ENCODE results near the gene LCN12.

Gene LCN12

DNA sequence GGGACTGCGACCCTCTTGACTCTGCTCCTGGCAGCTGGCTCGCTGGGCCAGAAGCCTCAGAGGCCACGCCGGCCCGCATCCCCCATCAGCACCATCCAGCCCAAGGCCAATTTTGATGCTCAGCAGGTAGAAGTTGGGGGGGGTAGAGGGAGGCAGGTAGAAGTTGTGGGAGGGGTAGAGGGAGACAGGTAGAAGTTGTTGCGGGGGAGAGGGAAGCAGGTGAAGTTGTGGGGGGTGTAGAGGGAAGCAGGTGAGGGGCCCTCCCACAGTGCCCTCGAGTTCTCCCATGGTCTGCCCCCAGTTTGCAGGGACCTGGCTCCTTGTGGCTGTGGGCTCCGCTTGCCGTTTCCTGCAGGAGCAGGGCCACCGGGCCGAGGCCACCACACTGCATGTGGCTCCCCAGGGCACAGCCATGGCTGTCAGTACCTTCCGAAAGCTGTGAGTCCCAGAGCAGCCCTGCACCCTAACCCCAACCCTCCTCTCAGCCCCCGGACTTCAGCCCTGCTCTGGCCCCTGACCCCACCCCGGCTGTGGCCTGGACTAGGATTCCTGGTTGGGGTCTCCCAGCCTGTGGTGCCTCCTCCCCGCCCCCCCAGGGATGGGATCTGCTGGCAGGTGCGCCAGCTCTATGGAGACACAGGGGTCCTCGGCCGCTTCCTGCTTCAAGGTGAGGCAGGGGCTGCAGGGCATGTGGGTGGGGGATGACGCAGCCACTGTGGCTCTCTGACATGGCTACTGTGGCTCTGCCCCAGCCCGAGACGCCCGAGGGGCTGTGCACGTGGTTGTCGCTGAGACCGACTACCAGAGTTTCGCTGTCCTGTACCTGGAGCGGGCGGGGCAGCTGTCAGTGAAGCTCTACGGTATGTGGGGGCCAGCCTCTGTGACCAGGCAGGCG is 6.5 kb upstream of the LCN12 start:
- DNase-seq: no peak

DNA sequence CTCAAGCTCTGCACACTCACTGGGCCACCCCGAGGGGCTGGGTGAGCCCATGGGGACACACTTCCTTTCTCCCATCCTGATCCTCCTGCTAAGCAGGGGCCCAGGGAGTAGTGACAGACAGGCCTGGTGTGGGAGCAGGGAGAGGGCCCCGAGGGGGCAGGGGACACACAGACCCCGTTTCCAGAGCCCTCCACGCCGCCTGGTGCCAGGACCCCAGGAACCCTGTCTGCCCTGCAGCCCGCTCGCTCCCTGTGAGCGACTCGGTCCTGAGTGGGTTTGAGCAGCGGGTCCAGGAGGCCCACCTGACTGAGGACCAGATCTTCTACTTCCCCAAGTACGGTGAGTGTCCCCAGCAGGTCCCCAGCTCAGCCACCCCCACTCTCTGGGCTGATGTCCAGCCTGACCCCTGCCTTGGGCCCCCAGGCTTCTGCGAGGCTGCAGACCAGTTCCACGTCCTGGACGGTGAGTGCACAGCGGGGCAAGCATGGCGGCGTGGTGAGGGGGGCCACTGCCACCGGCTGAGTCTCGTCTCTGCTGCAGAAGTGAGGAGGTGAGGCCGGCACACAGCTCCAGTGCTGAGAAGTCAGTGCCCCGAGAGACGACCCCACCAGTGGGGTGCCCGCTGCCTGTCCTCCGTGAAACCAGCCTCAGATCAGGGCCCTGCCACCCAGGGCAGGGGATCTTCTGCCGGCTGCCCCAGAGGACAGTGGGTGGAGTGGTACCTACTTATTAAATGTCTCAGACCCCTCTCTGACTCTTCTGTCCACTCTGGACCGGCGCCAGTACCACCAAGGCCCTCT is 5.6 kb upstream of the LCN12 start:
- no peak for DNase-seq

DNA sequence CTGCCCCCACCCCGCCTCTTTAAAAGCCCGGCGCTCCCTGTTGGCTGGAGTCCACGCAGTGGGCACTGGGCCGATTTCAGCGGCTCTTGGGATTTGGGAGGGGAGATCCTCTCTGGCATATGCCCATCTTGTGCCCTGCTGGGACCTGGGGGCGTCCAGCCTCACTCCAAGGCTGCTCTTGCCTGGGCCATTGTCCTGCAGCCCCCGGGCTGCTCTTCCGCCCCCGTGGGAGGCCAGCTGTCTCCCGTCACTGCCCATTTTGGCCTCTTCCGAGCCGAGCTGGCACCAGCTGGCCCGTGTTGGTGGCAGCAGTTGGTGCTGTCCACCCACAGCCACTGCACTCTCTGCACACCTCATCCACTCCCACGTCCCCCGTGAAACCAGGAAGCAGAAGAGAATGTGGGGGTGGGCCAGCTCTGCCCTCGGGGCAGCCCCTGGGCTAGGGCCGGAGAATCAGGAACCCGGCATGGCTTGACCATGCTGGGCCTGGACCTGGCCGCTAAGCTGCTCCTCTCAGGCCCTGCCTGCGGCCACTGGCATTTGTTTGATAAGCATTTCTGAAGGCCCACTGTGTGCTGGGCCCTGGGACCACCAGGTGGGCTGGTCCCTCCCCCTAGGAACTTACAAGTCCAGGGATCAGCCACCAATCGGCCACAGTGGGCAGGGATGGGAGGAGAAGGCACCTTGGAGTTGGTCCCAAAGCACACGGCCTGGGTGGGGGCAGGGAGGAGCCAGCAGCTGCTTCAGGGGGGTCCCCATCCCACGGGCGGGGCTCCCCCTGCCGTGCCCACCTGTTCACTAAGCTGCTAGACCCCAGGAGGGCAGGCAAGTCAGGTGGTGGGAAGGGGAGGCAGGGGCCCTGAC is 4.8 kb upstream of the LCN12 start:
- DNase-seq: no peak

DNA sequence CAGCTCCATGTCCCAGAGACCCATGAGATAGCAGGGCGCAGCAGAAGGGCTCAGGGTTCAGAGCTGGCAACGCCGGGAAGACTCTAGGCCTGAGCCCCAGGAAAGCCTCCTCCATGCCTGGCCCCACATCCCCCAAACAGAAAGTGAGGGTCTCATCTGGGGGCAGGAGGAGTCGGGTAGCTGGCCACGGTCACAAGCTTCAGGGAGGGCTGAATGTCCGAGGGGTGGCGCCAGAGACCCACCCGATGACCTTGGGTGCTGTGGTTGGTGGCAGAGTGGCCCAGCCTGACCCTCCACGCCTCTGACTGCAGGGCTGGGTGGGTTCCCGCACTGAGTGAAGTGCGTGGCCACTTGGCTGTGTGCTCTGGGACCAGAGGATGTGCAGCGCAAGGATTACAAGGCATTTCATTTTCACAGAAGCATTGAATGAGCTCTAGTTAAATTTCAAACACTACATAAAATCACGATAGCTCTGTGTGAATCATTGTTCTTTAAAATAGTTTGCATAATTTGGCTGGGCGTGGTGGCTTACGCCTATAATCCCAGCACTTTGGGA is 4.0 kb upstream of the LCN12 start:
- DNase-seq: no peak

DNA sequence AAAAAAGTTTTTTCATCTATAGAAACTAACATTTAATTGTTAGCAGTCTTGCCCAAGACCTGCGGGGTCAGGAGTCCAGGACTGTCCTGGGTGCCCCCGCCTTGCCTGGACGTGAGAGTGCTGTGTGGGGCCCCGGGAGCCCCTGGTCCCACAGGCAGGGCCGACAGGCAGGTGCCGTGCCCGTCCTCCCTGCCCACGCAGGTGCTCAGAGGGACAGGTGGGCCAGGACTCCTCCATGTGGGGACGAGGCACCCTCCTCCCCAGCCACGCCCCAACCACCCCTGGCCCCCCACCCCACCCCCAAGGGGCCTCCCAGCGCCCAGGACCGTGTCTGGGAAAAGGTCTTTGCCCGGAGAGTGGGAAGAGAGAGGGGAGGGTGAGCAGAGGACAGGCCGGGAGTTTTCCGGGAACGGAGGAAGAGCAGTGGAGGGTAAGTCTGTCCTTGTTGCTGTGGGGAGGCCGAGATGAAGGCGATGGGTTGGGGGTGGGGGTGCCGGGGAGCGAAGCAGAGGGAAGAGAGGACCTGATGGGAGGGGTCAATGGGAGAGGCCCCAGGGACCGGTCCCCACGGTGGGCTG is 2.7 kb upstream of the LCN12 start:
- DNase-seq: no peak

DNA sequence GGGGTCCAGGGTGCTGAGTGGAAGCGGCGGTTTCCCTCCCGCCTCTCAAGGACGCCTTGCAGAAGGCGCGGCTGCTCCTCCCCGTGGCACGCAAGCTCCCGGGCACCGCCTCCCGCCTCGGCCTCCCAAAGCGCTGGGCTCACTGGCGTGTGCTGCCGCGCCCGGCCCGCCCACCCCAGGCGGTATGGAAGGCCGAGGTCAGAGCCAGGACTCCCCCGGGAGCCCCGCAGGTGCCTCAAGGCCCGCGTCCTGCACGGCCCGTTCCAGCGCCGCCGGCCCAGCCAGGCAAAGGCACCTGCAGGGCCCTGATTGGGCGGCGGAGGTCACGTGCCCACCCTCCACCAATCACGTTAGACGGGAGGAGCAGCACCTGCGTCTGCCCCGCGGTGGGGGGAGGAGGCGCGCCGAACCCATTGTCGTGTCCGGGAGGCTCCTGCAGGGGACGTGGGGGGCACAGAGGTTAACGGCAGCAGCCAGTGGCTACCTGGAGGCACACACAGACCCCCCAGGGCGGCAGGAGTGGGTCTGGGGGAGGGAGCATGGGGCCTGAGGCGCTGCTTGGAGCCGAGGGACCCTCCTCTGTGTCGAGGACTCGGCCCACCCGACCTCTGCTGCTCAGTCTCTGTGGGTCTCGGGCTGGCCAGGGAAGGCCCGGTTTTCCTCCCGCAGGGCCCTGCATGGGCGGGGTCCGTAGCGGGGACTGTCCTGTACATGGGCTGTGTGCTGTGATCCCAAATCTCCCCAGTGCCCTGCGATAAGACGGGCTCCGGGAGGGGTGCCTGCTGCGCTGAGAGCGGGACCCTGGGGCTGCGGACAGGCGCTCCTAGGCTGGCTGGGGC is 2.0 kb upstream of the LCN12 start:
- peak; percentile 41 for DNase-seq

DNA sequence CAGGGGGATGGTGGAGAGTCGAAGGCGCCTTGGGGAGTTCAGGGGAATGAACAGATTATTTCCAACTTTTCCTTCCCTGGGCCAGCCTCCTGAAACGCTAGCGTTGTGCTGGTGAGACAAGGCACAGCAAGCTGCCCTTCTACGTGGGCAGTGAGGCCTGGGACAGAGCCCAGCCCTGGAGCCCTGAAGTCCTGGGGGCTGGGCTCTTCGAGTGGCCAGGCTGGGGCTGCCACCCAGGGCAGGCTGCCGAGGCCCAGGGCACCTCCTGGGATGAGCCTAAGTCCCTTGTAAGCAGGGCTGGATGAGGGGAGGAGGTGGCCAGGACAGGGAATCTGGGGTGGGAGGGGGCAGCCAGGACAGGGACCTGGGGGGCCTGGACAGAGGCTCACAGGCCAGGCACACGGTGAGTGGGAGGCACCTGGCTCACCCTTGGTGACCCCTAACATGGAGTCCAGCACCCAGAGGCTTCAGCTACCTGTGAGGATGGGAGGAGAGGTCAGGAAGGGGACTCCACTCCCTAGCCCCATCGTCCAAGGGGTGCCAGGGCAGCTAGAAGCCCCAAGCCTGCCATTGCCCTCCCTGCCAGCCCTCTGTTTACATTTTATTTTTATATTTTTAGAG is 1.3 kb upstream of the LCN12 start:
- DNase-seq: no peak

DNA sequence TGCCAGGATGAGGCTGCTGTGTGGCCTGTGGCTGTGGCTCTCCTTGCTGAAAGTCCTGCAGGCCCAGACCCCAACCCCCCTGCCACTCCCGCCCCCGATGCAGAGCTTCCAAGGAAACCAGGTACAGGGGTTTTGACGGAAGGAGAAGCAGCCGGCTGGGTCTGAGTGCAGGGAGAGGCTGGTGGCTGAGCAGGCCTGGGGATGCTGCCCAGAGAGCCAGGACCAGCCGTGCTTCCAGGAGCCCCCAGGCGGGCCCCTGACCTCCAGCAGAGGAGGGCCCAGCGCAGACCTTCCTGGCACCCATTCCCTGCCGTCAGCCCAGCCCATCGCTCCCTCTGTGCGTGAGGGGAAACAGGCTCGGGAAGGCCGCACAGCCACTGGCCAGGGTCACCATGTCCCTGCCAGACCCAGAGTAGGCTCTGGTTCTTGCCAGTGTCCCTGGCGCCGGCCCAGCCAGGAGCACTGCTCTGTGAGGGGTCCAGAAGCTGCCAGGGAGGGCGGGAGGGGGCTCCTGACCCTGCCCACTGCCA is 313 bp downstream of the LCN12 start:
- no peak for DNase-seq

DNA sequence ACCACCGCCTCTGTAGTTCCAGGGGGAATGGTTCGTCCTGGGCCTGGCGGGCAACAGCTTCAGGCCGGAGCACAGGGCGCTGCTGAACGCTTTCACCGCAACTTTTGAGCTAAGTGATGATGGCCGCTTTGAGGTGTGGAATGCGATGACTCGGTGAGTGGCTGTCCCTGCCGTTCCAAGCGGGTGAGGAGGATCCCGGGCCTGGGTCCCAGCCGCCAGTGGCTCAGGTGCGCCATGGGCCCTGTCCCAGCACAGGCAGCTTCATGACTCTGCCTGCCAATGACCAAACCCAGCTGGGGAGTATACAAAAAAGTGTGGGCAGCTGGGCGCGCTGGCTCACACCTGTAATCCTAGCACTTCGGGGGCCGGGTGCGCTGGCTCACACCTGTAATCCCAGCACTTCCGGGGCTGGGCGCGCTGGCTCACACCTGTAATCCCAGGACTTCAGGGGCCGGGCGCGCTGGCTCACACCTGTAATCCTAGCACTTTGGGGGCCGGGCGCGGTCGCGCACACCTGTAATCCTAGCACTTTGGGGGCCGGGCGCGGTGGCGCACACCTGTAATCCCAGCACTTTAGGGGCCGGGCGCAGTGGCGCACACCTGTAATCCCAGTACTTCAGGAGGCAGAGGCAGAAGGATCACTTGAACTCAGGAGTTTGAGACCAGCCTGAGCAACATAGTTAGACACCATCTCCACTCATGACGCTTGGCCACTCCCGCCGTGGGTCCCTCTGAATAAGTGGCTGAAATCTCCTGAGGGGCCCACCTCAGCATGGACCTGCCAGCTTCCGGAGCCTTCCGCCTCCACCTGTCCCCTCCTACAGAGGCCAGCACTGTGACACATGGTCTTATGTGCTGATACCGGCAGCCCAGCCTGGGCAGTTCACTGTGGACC is 1.1 kb downstream of the LCN12 start:
- DNase-seq: no peak

DNA sequence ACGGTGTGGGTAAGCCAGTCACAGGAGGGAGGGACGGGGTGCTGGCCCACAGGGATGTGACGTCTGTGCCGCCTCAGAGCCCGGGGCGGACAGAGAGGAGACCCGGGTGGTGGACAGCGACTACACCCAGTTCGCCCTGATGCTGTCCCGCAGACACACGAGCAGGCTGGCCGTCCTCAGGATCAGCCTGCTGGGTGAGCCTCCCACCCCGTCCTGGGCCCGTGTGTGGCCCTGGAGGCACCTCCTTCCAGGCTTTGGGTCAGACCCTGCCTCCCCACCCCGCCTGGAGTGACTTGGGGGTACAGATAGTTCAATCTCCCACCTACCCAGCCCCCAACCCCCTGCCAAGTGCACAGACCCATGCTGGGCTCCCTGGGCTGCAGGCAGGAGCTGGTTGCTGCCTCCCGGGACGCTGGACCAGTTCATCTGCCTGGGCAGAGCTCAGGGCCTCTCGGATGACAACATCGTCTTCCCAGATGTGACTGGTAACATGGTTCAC is 1.7 kb downstream of the LCN12 start:
- no peak for DNase-seq

DNA sequence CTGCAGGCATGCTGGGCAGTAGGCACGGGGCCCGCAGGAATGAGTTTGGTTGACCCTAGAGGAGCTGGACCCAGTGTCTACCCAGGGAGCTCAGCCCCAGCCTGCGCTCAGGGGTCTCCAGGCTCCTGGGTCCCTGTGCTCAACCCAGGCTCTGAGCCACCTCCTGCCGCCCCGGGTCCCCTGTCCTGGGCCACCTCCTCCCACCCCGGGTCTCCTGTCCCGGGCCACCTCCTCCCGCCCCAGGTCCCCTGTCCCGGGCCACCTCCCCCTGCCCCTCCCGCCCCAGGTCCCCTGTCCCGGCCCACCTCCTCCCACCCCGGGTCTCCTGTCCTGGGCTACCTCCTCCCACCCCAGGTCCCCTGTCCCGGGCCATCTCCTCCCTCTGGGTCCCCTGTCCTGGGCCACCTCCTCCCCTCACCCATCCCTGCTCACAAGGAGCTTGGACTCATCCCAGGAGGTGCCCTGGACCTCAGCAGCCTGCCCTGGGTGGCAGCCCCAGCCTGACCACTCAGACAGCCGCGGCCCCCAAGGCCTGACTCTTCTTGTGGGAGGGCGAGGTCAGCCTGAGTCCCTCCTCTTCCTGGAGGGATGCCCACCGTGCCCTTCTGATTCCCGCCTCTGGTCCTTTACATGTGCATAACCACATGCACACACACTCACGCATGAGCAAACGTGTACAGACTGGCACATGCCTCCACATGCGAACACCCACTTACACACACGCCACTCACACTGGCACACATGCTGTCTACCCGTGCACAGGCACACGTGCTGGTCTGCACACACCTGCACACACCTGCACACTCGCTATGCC is 2.4 kb downstream of the LCN12 start:
- DNase-seq: no peak

DNA sequence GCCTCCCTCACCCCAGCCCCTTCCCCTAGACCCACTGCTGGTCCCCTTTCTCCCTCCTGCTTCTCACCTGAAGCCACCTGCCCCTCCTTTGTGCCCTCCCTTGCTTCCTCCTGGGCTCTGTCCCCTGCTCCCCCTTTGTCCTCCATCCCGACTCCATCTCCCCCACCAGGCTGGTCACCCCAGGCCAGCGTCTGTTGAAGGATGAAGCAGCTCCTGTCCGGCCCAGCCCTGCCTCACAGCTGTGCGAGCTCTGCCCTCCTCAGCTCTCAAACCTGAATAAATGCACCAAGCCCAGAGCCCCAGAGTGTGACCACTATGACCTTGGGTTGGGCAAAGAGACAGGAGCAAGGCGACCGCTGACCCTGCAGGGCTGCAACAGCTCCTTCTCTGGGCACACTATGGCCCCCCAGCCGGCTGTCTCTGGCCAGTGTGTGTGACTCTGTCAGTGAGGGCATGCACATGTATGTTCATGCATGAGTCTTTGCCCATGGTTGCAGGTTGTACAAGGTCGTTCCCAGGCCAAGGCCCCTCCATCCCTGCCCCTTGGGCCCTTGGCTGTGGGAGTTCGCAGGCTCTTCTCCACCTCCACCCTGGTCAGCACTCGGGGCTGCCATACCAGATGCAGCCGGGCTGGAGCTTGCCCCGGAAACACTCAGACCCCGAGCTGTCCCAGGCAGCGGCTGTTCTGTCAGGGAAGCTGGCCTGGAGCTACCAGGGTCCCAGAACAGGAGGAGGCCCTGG is 3.3 kb downstream of the LCN12 start:
- no peak for DNase-seq

DNA sequence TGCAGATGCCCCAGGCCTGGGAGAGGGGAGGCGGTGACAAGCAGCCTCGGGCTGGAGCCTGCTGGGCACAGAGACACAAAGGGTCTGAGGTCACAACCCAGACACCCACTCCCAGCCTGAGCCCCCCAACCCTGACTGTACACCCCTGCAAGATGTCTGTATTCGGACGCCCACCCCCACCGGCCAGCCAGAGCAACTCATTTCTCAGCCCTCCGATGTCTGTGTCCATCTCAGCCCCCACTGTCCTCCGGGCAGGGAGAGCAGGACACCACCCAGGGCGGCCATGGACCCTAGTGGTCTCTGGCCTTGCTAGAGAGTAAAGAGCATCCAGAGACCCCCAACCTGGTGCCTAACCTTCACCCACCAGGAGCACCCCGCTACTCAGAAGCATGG is 3.9 kb downstream of the LCN12 start:
- no peak for DNase-seq

DNA sequence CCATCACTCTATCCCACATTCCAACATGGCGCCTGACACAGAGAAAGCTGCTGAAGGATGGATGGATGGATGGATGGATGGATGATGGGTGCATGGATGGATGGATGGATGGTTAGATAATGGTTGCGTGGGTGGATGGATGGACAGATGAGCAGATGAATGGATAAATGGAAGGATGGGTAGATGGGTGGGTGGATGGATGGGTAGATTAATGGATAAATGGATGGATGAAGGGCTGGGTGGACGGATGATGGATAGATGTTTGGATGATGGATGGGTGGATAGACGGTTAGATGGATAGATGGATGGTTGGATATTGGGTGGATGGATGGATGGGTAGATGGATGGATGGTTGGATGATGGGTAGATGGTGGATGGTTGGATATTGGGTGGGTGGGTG is 4.5 kb downstream of the LCN12 start:
- no peak for DNase-seq

DNA sequence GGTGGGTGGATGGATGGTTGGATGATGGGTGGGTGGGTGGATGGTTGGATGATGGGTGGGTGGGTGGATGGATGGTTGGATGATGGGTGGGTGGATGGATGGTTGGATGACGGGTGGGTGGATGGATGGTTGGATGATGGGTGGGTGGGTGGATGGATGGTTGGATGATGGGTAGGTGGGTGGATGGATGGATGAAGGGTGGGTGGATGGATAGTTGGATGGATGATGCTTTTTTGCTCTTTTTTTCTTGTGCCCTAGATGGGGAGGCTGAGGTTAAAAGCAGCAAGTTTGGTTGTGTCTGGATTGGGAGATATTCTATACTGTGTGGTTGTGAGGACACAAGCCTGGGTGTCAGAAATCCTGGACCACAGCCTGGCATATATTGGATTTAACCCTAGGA is 5.4 kb downstream of the LCN12 start:
- no peak for DNase-seq

DNA sequence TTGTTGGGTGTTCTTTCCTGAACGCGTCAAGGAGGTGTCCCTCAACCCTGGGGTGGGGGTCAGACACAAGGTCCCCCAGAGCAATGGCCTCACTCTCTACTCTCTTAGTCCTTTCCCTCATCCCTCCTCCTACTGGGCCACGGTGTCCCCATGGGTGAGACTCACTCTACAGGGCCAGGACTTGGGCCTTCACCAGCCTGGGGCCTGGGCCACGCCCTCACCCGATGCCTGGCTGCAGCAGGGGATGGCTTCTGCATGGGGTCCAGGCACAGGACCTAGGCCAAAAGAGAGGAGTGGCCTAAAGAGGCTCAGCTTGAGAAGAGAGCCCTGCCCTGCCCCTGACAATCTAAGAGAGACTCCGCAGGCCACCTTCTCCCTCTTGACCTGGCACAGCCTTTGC is 5.8 kb downstream of the LCN12 start:
- no peak for DNase-seq

DNA sequence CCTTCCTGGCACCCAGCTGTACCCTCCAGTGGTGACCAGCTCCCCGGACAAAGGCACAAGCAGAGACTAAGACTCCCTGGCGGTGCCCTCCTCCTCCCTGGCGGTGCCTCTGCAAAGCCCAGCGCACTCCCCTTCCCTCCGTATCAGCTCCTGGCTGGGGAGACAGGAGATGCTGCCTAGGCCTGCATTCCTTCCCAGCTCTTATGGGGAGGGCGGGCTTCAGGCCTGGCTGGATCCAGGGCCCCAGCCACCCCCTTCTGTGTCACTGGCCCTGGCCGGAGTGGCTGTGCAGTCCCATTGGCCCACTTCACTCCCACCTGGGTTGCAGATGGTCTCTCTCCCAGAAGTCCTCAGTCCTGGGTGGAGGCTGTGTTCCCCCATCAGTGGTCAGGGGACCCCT is 6.4 kb downstream of the LCN12 start:
- DNase-seq: no peak
